Muscle layer of duodenum (tissue), 2 donors: ENCODE data around the gene ALPP.
"Not testable (repeated sequence)": the region's sequence is repeated elsewhere in the genome, so short reads cannot be mapped to it uniquely, and the experiment has no call there.

Experiments used
- H3K27ac ChIP-seq: one replicate; pipeline ENCODE4 v1.7.0; 2013; ENCODE audit warnings: mild to moderate bottlenecking, low read length
- H3K27me3 ChIP-seq: one replicate; pipeline ENCODE4 v1.7.0; 2013; ENCODE audit warnings: low read depth, mild to moderate bottlenecking, control low read depth, low read length
- H3K36me3 ChIP-seq, 2 donors: one replicate each; pipeline ENCODE4 v1.7.0; 2013; ENCODE audit warnings: low read length in 2 of 2, control low read depth in 1 of 2, mild to moderate bottlenecking in 1 of 2; ENCODE audit not compliant: insufficient read depth in 2 of 2, control insufficient read depth in 1 of 2
- H3K4me1 ChIP-seq, 2 donors: one replicate each; pipeline ENCODE4 v1.7.0; 2013; ENCODE audit warnings: low read length in 2 of 2, mild to moderate bottlenecking in 2 of 2, control low read depth in 1 of 2, moderate library complexity in 1 of 2; ENCODE audit not compliant: insufficient read depth in 2 of 2, control insufficient read depth in 1 of 2
- H3K4me3 ChIP-seq, 2 donors: one replicate each; pipeline ENCODE4 v1.7.0; 2013; ENCODE audit warnings: low read length in 2 of 2, low read depth in 1 of 2, mild to moderate bottlenecking in 1 of 2
- H3K9me3 ChIP-seq, 2 donors: one replicate each; pipeline ENCODE4 v1.7.0; 2013; ENCODE audit warnings: low read length in 2 of 2, control low read depth in 1 of 2, mild to moderate bottlenecking in 1 of 2; ENCODE audit not compliant: control insufficient read depth in 1 of 2
- donor health status: healthy.

Gene ALPP

DNA sequence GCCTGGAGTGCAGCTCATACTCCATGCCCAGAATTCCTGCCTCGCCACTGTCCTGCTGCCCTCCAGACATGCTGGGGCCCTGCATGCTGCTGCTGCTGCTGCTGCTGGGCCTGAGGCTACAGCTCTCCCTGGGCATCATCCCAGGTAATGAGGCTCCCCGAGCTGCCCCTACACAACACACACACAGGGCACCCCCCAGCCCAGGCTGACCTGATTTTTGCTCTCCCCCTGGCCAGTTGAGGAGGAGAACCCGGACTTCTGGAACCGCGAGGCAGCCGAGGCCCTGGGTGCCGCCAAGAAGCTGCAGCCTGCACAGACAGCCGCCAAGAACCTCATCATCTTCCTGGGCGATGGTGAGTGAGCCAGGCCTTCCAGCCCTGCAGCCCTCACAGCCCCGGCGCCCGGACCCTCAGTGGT lies at the start of gene ALPP:
Gene ALPP (plus strand): TSS at position 17 of the 417 bp plus-strand sequence. CDS start 52 bp downstream, at position 69.
- H3K4me3 ChIP-seq, H3K4me1 ChIP-seq: not testable (repeated sequence)

DNA sequence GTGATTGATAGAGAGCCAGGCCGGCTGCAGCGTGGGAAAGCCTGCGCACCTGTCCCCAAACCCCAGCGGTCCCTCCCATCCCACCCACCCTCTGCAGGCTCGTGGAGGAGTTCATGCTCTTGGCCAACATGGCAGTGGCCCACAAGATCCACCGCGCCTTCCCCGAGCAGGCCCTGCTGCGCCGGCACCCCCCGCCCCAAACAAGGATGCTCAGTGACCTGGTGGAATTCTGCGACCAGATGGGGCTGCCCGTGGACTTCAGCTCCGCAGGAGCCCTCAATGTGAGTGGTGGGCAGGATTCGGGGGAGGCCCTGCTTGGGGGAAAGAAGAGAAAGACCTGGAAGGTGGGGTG lies 48.9 kb upstream of the ALPP start:
- H3K4me3 ChIP-seq: no peak overlapping the region
- H3K4me1 ChIP-seq: peaks cover 0 to 3% of the 10 kb centered on the region in 2 donors
- no peaks in the 10 kb centered on the region for H3K27me3 ChIP-seq
- H3K27ac ChIP-seq: no peak overlapping the region
- H3K9me3 ChIP-seq: no peaks in the 10 kb centered on the region
- peaks cover 0 to 7% of the 10 kb centered on the region in 2 donors for H3K36me3 ChIP-seq

More for the DNA sequence above, at the start of gene ALPP:
- H3K27ac ChIP-seq, H3K27me3 ChIP-seq, H3K9me3 ChIP-seq, H3K36me3 ChIP-seq: not testable (repeated sequence)

DNA sequence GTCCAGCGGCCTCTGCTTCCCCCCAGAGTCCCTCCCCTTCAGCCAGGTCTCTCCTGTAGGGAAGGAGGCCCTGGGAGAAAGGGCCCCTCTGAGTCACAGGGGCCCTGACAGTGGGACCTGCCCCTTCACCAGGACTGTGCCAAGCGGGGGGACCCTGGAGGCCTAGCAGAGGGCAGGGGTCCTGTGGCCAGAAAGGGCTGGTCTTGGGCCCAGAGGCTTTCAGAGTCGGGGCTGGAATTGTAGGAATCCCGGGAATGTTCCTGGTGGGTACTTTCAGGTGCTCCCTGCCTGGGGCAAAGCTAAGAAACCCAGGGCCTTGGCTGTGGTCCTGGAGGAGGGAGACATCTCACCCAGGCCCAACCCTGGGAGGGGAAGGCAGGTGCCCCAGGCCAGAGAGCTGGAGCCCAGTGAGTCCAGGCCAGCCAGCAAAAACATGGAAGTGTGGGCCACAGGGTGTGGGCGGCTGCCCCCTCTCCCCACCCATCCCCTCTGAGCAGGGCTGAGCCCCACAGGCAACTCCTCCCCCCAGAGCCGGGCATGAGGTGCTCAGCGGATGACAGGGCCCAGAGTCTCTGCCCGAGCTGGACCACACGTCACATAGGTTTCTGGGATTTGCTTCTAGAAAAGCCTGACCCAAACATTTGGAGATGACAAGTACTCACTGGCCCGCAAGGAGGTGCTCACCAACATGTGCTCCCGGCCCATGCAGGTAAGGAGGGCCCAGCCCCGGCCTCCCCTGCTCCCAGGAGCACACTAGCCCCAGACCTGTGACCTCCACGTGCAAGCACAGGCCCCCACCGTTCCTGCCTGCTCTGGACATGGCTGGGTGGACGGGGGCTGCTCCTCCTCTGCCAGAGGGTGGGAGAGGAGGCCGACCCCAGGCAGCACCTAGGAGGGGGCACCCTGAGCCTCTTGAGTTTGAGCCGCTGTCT lies 48.2 kb upstream of the ALPP start:
- Histone ChIP-seq H3K9me3 (no peaks in the 10 kb centered on the region), H3K4me3 (no peak overlapping the region), H3K27me3 (no peaks in the 10 kb centered on the region), H3K4me1 (peaks cover 0 to 3% of the 10 kb centered on the region in 2 donors), H3K27ac (no peak overlapping the region), H3K36me3 (peaks cover 0 to 7% of the 10 kb centered on the region in 2 donors)

DNA sequence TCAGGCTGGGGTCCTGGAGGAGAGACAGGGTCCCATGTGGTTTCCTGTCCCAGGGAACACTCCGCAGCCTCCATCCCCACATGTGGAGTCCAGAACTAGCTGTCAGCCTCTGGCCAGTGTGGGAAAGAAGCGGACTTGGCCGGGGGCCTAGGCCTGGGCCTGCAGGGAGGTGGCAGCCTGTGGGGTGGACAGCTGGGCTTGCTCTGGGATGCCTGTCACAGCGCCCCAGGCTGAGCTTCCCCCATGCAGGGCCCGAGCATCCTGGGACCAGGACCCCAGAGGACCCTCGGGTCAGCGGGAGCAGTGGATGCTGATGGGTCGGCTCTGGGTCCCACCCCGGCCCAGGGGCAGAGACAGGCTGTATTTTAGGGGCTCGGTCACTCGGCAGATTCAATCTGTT lies 47.5 kb upstream of the ALPP start:
- H3K4me3 ChIP-seq, H3K27ac ChIP-seq, H3K4me1 ChIP-seq, H3K27me3 ChIP-seq, H3K9me3 ChIP-seq, H3K36me3 ChIP-seq: not testable (repeated sequence)

DNA sequence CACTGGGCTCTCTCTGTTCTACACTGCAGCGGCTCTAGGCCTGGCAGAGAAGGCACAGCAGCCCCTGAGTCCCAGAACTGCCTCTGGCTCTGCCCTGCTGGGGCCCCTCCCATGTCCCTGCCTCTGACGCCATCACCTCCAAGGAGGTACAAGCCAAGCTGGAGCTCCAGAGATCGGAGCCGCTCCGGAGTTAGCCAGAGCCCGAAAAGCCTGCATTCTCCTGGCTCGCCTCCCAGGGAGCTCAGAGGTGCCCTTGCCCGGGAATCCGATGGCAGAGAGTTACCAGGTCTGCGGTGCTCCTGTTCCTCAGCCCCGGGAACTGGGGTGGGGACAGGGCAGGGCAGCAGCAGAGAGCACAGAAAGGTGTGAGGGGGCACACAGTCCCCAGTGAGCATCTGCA lies 46.9 kb upstream of the ALPP start:
- H3K36me3 ChIP-seq: peaks cover 0 to 13% of the 10 kb centered on the region in 2 donors
- H3K27ac ChIP-seq, H3K4me3 ChIP-seq, H3K27me3 ChIP-seq, H3K4me1 ChIP-seq, H3K9me3 ChIP-seq: not testable (repeated sequence)

DNA sequence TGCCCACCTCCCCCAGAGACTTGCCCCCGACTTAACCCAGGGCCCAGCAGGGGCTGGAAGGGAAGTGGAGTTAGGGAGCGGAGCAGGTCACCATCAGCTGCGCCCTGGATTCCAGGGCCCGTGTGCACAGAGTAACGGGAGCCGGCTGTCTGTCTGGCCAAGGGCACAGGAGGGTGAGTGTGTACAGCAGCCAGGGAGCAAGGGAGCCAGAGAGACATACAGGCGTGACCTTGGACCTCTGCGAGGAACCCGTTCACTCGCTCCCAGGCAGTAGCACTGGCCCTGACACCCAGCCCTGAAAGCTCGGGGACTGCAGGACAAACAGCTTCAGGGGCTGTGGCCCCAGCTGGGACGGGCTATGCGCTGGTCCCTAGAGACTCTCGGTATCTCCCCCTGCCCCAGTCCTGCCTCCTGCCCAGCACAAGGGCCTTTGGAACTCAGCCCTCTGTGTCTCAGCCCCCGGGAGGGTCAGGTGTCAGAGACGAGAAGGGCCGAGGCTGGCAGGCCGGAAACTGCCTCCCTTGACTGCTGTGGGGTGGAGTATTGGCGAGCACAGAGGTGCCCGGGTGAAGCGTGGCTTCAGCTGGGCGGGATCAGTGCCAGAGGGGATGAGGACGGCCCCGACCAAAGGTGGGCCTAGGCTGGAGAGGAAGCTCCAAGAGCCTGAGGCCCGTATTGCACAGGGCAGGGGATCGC lies 46.2 kb upstream of the ALPP start:
- not testable (repeated sequence) for H3K27ac ChIP-seq, H3K4me3 ChIP-seq, H3K4me1 ChIP-seq, H3K9me3 ChIP-seq, H3K27me3 ChIP-seq
- H3K36me3 ChIP-seq: peaks cover 0 to 17% of the 10 kb centered on the region in 2 donors

DNA sequence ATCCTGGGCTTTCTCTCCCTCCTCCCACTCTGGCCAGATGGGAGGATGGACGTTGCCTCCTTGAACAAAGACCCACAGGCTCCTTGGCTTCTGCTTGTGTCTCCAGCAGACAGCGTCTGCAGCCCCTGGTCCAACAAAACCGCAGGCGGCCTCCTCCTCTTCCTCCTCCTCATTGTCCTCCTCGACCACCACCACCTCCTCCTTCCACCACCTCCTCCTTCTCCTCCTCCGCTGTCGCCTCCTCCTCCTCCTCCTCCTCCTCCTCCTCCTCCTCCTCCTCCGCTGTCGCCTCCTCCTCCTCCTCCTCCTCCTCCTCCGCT lies 45.7 kb upstream of the ALPP start:
- Histone ChIP-seq H3K27me3 (no peaks in the 10 kb centered on the region), H3K4me1 (peaks cover 0 to 3% of the 10 kb centered on the region in 2 donors), H3K4me3 (no peak overlapping the region), H3K36me3 (peaks cover 0 to 17% of the 10 kb centered on the region in 2 donors), H3K27ac (no peak overlapping the region), H3K9me3 (no peaks in the 10 kb centered on the region)

DNA sequence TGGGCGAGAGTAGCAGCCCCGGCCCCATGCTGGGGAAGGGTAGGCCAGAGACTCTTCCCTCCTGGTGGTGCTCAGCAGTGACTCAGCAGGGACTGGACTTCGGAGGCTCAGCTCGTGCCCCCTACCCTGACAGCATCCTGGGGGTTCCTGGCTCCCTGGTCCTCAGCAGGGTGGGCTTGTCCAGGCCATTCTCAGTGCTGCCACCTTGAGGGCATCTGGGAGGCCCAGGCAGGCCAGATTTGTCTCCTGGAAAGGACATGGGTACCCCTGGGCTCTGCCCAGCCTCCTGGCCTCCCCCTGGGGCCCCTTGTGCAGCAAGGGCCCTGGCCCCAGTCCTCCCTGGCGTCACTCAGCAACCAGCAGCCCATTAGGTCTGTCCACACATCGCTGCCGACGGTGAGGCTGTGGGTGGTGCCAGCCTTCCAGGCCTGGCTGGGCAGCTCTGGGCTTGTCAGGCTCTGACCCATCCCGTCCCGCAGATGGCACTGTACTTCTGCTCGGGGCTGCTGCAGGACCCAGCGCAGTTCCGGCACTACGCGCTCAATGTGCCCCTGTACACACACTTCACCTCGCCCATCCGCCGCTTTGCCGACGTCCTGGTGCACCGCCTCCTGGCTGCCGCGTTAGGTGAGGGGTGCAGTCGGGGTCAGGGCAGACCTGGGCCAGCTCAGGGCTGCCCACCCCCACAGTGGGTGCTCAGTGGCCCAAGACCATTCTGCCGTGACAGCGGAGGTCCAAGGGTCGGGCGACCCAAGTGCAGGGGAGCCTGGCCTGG lies 45.0 kb upstream of the ALPP start:
- Histone ChIP-seq H3K27me3 (no peaks in the 10 kb centered on the region), H3K9me3 (no peaks in the 10 kb centered on the region), H3K36me3 (peaks cover 0 to 17% of the 10 kb centered on the region in 2 donors), H3K27ac (no peak overlapping the region), H3K4me1 (peaks cover 0 to 3% of the 10 kb centered on the region in 2 donors), H3K4me3 (no peak overlapping the region)

DNA sequence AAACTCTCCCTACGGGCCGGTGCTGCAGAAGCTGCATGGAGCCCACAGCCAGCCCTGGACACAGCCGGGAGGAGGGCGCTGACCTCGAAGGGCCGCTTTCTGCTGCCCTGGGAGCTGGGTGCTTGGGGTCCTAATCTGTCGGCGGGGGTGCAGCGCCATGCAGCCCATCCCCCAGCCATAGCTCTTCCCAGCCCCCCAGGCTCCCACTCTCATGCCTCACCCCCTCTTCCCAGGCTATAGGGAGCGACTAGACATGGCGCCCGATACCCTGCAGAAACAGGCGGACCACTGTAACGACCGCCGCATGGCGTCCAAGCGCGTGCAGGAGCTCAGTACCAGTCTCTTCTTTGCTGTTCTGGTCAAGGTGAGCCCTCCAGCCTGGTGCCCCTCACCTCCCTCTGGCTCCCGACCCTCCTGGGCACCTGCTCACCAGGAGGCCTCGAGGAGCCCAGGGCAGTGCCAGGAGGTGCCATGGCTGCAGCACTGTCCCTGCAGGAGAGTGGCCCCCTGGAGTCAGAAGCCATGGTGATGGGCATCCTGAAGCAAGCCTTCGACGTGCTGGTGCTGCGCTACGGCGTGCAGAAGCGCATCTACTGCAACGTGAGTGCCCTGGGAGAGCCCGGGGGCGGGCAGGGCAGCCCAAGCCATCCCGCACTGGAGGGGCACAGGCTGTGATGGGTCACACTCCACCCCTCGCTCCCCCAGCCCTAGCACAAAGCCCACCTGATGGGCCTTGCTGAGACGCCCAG lies 44.2 kb upstream of the ALPP start:
- not testable (repeated sequence) for H3K4me3 ChIP-seq, H3K27me3 ChIP-seq, H3K27ac ChIP-seq, H3K4me1 ChIP-seq, H3K9me3 ChIP-seq
- H3K36me3 ChIP-seq: peaks cover 0 to 17% of the 10 kb centered on the region in 2 donors

DNA sequence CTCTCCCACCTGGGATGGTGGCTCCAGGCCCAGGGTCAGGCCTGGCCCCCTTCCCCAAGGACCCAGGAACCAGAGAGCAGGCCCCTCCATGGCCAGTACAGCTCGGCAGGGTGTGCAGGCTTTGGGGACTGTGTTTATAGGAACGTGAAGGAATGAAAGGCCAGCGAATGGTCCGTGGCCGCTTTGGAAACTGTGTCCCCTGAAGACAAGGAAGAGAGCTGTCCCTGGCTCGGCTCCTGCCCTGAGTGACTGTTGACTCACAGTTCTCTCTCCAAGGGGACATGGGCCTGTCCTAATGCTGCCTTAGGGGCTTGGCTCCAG lies 43.7 kb upstream of the ALPP start:
- not testable (repeated sequence) for H3K4me3 ChIP-seq, H3K9me3 ChIP-seq, H3K27ac ChIP-seq, H3K27me3 ChIP-seq, H3K4me1 ChIP-seq
- peaks cover 0 to 17% of the 10 kb centered on the region in 2 donors for H3K36me3 ChIP-seq
